HL-60/S4 (cell line): ENCODE data around the gene ARMC8.

Source experiments
- in situ Hi-C: fragments of 300-500 bp; cut with MboI; formaldehyde crosslinking; loops from 2 replicates; pipeline ENCODE4 v1.14.3; 2022; ENCODE audit warnings: low sequenced_read_pairs

Gene ARMC8

GRCh38 chr3:138344754-138345153 is 157.7 kb downstream of the ARMC8 start:
- in situ Hi-C loops, result no loop called here
